NB4 (cell line): ENCODE measurements around the gene EVI5.
"Not testable (repeated sequence)": the region's sequence is repeated elsewhere in the genome, so short reads cannot be mapped to it uniquely, and the experiment has no call there.

ENCODE experiments used
- CTCF ChIP-seq: IDR thresholded peaks from one replicate; pipeline ENCODE4 v1.5.1; 2012; ENCODE audit warnings: low read depth, low read length
- MAX ChIP-seq: IDR thresholded peaks from 2 replicates; pipeline ENCODE4 v1.6.1; 2011; ENCODE audit warnings: low read depth, low read length
- POLR2A ChIP-seq: IDR thresholded peaks from 2 replicates; pipeline ENCODE4 v1.6.1; 2011; ENCODE audit warnings: mild to moderate bottlenecking; ENCODE audit not compliant: insufficient read length; ENCODE audit errors: extremely low read depth

GRCh38 chr1:92589361-92589760, 195.5 kb downstream of the EVI5 start:
- not testable (repeated sequence) for TF ChIP-seq CTCF, MAX, POLR2A
